ENCODE results near the gene EPHB4.
A peak's percentile ranks its signal among the peaks of the same experiment; 100 is the strongest.

The EPHB4 gene

GRCh38 chr7:100854146-100854895 is 27.0 kb upstream of the EPHB4 start:
- DNase-seq (ENCODE audit: low read depth), result no peak

- DNase-seq (ENCODE audit: low read depth), result peak; percentile 64
These were observed 24.9 kb upstream of the EPHB4 start, which contains the start of gene SLC12A9 for GRCh38 chr7:100852048-100852872. TSS of gene SLC12A9 (plus strand) at chr7:100852713. CDS start at chr7:100854198, 1,485 bp downstream.

- no peak for DNase-seq (ENCODE audit: low read depth)
These were observed 20.0 kb upstream of the EPHB4 start for GRCh38 chr7:100847360-100847759.

- no peak for DNase-seq (ENCODE audit: low read depth)
These were observed 13.3 kb upstream of the EPHB4 start for GRCh38 chr7:100840470-100841100.

- no peak for DNase-seq (ENCODE audit: low read depth)
These were observed 12.0 kb upstream of the EPHB4 start for GRCh38 chr7:100839361-100839760.

- DNase-seq (ENCODE audit: low read depth), result peak; percentile 83
These were observed 9.9 kb upstream of the EPHB4 start for GRCh38 chr7:100837099-100837836.

GRCh38 chr7:100836812-100837098 is 9.4 kb upstream of the EPHB4 start:
- DNase-seq (ENCODE audit: low read depth), result no peak

GRCh38 chr7:100835903-100836811 is 8.8 kb upstream of the EPHB4 start:
- DNase-seq (ENCODE audit: low read depth), result no peak

GRCh38 chr7:100832281-100832633 is 4.9 kb upstream of the EPHB4 start:
- DNase-seq (ENCODE audit: low read depth), result no peak

GRCh38 chr7:100830396-100830795 is 3.1 kb upstream of the EPHB4 start:
- no peak for DNase-seq (ENCODE audit: low read depth)

GRCh38 chr7:100829150-100829716 is 1.9 kb upstream of the EPHB4 start:
- DNase-seq (ENCODE audit: low read depth), result no peak

GRCh38 chr7:100826514-100827329 is 601 bp downstream of the EPHB4 start:
- no peak for DNase-seq (ENCODE audit: low read depth)

GRCh38 chr7:100825751-100826513 is 1.4 kb downstream of the EPHB4 start:
- peak; percentile 43 for DNase-seq (ENCODE audit: low read depth)

- no peak for DNase-seq (ENCODE audit: low read depth)
These were observed 2.1 kb downstream of the EPHB4 start for GRCh38 chr7:100825215-100825671.

- DNase-seq (ENCODE audit: low read depth), result no peak
These were observed 2.7 kb downstream of the EPHB4 start for GRCh38 chr7:100824499-100825214.

- no peak for DNase-seq (ENCODE audit: low read depth)
These were observed 3.8 kb downstream of the EPHB4 start for GRCh38 chr7:100823534-100823933.

GRCh38 chr7:100823140-100823525 is 4.2 kb downstream of the EPHB4 start:
- DNase-seq (ENCODE audit: low read depth), result no peak

Measured in fibroblast of the conjunctiva (primary cell).